Stimulated activated CD8-positive, alpha-beta memory T cell treated with anti-CD3 and anti-CD28 coated beads, Interleukin-12 subunit alpha, Interleukin-12 subunit beta, amount 100 ng/mL, for 4 hours (primary cell): ENCODE measurements around the gene PLAAT1.

Experiments
- DNase-seq: peaks from one replicate; pipeline ENCODE4 v3.0.0-alpha.2; 2020; ENCODE audit warnings: low read depth

Gene PLAAT1

GRCh38 chr3:193253986-193254660 lies 13.1 kb downstream of the PLAAT1 start:
- DNase-seq = no peak

DNA sequence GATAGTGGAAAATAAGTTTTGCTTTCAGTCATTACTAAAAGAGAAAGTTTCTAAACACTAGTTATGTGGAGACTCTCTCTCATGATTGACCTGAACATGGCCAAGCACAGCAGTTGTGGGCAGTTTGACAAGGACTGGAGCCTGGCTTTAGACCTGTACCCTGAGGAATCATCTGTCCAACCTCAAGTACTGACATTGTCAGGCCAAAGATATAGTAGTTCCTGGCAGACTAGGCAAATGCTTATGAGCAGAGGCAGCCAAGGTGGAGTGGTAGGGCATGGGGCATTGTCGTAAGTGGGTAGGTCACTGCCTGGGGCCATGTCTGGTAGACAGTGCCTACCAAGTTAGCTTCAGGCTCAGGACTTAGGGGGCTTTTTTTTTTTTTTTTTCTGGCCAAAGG lies 20.9 kb downstream of the PLAAT1 start:
- no peak for DNase-seq

GRCh38 chr3:193262707-193263106 lies 21.7 kb downstream of the PLAAT1 start:
- DNase-seq = no peak

DNA sequence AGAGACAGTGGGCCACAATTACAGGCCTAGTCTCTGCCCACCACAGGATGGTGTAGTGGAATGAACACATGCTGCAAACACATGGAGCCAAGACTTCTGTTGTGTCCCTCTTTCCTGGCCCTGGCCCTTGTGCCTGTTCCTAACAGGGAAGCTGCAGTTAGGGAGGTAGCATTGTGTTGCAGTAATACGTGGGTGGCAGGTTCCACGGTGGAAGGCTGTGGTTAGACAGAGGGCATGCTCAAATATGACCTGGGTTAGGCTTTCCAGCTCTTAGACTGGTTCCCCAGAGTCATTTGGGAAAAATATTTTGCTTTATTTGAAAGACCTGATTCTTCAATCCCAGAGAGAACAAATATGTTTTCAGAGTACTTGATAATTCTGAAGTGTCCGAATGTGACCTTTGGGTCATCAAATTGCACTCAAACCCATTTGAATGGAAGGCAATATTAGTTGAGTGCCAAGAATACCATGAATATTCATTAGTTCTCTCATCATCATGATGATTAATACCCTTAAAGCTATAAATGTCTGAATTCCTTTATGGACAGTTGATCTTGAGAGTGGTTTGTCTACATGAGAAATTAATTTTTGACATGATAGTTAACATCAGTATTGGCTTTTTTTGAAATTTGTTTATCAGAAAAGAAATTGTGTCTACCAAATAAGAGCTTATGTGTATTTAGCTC lies 28.5 kb downstream of the PLAAT1 start:
- no peak for DNase-seq

- DNase-seq = no peak
Observed at GRCh38 chr3:193270451-193270850, 29.4 kb downstream of the PLAAT1 start.

DNA sequence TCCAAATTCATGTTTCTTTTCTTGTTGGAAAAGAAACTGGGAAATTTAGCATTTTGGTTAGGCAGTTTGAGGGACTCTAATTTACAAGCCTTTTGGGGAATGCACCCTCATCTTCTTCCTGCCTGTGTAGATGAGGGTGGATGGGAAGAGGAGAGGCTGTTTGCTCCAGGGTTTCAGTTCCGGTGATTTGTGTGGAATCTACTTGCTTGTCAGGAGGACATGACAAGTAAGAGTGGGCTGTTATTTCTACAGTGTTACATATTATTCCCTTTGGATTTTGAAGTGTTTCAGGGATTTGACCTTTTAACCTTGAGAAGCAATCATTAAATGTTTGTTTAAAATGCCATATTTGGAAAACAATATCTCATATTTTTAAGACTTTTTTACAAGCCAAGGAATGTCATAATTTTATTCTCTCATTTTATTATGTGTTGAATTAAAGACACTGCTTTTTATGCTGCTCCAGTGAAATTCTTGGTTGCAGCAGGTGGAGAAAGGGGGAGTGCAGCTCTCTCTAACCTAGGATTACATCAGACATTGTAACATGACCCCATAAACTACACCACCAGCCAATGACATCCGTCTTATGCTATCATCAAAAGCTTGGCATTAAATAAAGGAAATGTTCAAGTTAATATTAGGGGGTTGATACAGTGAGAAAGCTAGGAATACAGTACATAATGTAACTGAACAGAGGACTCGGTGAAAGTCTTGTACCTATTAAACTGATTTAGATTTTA lies 30.2 kb downstream of the PLAAT1 start:
- DNase-seq = no peak

DNA sequence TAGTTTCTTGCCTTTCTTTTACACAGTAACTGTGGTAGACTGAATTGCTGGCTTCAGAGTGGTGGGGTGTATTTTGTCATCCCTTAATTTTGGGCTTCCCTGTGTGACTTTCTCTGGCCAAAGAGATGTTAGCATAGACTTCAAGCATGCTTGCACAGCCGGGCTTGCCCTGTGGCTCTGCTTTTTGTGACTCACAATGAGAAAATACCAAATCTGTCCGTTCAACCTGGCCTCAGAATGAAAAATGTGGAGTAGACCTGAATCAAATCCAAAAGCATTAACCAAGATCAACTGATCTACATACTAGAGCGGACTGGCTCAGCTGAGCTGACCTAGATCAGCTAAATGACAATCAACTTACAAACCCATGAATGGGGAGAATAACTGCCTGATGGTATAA lies 51.4 kb downstream of the PLAAT1 start:
- DNase-seq = no peak

DNA sequence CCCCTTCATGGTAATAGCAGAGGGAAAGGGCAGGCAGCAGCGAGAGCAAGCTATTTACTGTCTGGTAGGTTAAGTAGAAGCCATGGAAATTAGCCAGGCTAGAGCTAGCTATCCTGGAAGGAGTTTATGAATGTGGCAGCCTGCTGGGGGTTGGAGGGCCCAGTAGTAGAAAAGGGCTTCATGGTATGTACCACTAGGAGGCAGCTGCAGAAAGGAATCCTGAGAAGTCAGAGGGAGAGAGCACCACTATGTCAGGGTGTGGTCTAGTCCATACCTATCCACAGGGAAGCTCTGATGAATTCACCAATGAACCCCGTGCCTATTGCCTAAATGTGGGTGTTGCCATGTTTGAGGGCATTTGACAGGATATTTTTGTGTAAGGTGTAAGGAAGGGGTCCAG lies 55.0 kb downstream of the PLAAT1 start:
- DNase-seq = no peak

DNA sequence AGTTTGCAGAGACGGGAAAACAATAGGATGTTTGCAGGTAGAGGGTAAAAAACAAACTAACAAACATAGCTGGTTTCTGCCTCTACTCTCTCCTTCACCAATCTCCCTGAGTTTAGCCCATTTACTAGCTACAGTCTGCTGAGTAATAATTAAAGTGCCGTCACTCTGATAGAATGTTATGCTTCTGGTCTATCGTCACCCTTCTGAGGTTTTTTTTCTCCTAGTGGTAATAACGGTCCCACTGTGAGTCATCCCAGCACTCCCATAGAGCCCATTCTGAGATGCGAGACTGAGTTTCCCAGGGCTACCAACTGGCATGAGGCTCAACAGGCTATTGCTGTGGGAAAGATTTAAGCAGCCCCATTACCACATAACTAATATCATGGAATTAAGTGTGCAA lies 56.4 kb downstream of the PLAAT1 start:
- DNase-seq = no peak

GRCh38 chr3:193301433-193301832 lies 60.4 kb downstream of the PLAAT1 start:
- no peak for DNase-seq

DNA sequence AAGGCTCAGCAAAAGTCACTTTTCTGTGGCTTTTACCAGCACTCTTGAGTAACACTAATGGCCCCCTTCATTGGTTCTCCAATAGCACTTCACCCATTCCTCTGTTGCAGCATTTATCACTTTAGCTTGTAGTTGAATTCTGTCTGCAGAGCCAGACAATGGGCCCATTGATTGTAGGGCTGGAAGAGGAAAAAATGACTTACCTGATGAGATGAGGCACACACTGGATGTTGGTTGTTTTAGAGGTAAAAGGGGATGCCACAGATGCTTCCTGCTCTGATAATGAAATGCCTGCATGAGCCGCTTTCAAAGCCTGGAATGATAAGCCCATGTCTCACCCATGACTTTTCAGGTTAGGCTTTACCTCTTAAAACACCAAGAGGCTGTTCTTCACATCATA lies 64.3 kb downstream of the PLAAT1 start:
- DNase-seq = no peak

DNA sequence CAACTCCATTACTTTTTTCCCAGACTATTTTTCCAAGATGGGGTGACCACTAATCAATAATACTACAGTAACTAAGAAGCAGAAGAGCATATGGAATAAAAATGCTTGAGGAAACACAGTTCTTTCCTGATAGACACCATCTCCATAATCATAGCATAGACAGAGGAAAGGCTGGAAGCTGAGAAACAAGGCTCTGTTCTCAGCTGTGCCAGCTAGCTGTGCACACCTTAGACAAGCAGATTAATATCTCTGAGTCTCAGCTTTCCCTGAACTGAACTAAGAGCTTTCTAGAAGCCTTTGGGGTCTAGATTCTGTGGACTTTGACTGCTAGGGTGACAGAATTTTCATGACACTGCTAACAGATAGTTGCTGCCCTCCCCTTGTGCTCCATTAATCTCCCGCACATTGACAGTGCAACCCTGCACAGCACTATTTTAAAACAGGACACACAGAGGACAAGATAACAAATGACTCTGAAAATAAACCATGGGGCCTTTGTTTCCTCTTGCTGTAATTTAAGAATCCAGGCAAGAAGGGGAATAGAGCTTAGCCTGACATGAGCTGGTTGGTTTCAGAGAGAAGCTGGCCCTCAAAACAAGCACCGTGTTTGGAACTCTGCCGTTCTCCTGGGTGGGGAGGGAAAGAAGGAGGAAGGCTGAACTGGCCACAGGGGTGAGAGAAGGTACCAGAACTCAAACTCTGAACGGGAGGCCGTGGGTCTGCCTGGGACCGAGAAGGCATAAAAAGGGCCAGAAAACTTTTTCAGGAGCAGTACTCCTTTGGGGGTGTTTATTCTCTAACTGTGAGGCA lies 70.1 kb downstream of the PLAAT1 start:
- no peak for DNase-seq

DNA sequence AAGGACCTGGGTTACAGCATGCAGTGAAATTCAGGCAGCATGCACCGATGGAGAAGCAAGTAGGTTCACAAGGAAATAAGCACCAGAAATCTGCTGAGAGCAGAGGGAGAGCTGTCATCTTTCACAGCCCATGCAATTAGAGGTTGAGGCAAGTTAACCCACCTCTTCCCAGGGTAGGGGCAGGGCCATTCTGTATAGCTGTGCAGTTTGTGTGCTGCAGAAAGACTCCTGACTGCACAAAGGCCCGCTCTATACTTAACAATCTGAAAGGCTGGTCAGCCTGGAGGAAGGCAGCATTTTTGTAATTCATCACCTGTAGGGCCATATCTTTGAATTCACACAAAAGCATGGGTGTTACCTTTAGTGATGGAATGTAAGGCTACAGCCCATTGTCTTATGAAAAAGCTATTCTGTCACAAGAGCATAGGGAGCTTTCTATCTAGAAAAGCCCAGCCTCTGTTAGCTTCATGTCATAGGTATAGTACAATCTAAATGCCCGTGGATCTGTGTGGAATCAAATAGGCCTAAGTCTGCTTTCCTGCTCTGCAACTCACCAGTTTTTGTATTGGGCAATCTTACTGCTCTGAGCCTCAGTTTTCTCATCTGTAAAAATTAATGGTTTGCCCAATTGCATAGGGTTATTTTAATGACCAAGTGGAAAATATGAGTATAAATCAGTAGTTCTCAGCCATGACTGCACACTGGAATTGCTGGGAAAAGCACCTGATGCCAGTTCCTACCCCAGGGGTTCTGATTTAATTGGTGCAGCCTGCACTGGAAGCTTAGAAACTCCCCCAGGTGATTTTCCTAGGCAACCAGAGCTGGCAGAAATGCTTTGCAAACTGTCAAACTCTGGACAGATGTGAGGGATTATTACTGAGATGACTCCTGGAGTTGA lies 72.3 kb downstream of the PLAAT1 start:
- DNase-seq = no peak

DNA sequence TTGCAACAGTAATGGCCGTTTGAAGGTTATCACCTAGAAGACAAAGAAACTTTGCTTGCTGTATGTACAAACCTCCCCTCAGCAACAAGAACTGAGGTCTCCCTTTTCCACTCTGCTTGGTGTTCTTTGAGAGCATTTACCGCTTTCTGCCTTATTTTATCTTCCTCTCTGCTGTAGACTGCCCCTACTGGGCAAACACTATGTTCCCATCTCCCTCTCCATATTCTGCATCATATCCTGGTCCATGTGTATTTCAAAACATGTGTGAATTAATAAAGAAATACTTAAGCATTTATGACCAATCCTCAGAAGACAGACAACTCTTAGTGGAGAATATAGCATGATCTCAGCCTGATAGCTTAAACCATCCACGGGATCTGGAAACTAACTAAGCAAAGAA lies 73.1 kb downstream of the PLAAT1 start:
- DNase-seq = no peak

DNA sequence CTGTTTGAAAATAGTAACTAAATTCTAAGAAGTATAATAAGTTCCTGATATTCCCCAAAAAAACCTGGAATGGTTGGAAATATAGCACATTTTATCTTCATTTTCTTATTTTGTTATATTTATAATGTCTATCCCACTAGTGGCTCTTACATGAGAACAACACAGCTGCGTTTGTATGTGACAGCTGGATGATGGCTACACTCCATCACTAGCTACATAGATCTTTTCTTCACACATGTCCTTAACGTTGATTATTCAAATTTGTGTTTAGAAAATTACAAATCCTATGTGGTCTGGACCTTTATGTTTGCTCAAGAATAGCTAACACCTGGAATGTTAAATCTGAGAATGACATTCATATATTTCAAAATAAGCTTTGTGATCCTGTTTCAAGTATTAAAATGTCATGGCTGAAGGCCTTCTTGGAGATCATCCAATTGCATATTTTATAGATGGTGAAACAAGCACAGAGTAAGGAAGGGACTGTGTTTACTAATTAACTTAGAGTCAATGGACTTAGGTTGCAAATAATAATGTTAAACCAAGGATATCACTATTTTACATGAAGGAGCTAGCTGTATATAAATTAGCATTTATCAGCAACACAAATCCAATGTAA lies 76.8 kb downstream of the PLAAT1 start:
- DNase-seq = no peak
